ENCODE results near the gene IQCM.

Gene IQCM

GRCh38 chr4:149708513-149709130 is 107.0 kb downstream of the IQCM start:
- H3K4me1 ChIP-seq = no peaks in the 10 kb centered on the region
- no peaks in the 10 kb centered on the region for H3K36me3 ChIP-seq
- no peak overlapping the region for H3K4me3 ChIP-seq (ENCODE audit: low read depth, low read length)
- no peaks in the 10 kb centered on the region for H3K9me3 ChIP-seq
- DNase-seq = no peak
- H3K27me3 ChIP-seq = no peaks in the 10 kb centered on the region
- TF ChIP-seq CTCF (IDR thresholded peaks at IDR 0.05; ENCODE audit: low read depth, low read length) = no peak

- TF ChIP-seq CTCF (IDR thresholded peaks at IDR 0.05; ENCODE audit: low read depth, low read length) = no peak
- Histone ChIP-seq H3K9me3 (no peaks in the 10 kb centered on the region), H3K4me1 (no peaks in the 10 kb centered on the region), H3K36me3 (no peaks in the 10 kb centered on the region), H3K27me3 (no peaks in the 10 kb centered on the region), H3K4me3 (ENCODE audit: low read depth, low read length) (no peak overlapping the region)
- DNase-seq = no peak
Measured at GRCh38 chr4:149707862-149708261, 107.8 kb downstream of the IQCM start.

GRCh38 chr4:149706942-149707341 is 108.7 kb downstream of the IQCM start:
- H3K4me3 ChIP-seq (ENCODE audit: low read depth, low read length) = no peak overlapping the region
- no peak for TF ChIP-seq CTCF (IDR thresholded peaks at IDR 0.05; ENCODE audit: low read depth, low read length)

GRCh38 chr4:149702414-149703293 is 113.0 kb downstream of the IQCM start:
- no peak overlapping the region for H3K4me3 ChIP-seq (ENCODE audit: low read depth, low read length)
- no peaks in the 10 kb centered on the region for H3K4me1 ChIP-seq
- no peak for TF ChIP-seq CTCF (IDR thresholded peaks at IDR 0.05; ENCODE audit: low read depth, low read length)
- no peaks in the 10 kb centered on the region for H3K27me3 ChIP-seq
- H3K36me3 ChIP-seq = no peaks in the 10 kb centered on the region
- no peak for DNase-seq
- no peaks in the 10 kb centered on the region for H3K9me3 ChIP-seq

More at GRCh38 chr4:149706942-149707341, 108.7 kb downstream of the IQCM start:
- no peaks in the 10 kb centered on the region for H3K9me3 ChIP-seq
- DNase-seq = no peak
- H3K4me1 ChIP-seq = no peaks in the 10 kb centered on the region
- H3K27me3 ChIP-seq = no peaks in the 10 kb centered on the region
- H3K36me3 ChIP-seq = no peaks in the 10 kb centered on the region

- Histone ChIP-seq H3K4me1 (no peaks in the 10 kb centered on the region), H3K9me3 (no peaks in the 10 kb centered on the region), H3K36me3 (no peaks in the 10 kb centered on the region), H3K27me3 (no peaks in the 10 kb centered on the region), H3K4me3 (ENCODE audit: low read depth, low read length) (no peak overlapping the region)
- no peak for DNase-seq
- no peak for TF ChIP-seq CTCF (IDR thresholded peaks at IDR 0.05; ENCODE audit: low read depth, low read length)
Measured at GRCh38 chr4:149701435-149702156, 114.0 kb downstream of the IQCM start.

All from BE2C (cell line).